Testis (tissue), 5 donors: ENCODE data around the gene STK33. TPM values are rescaled to one million over a fixed set of nuclear protein-coding genes. Genes with fewer than 3 reads are reported as not detected.
A peak's percentile ranks its signal among the peaks of the same experiment; 100 is the strongest.

Source experiments
- DNase-seq: peaks from one replicate; pipeline ENCODE4 v3.0.0-alpha.2; 2019
- H3K27ac ChIP-seq, 2 donors: fragments of 200-600 bp; sonication (generic); one replicate each; pipeline ENCODE4 v1.5.1; 2019
- H3K27me3 ChIP-seq: fragments of 200-600 bp; sonication (generic); one replicate; pipeline ENCODE4 v1.5.1; 2019
- H3K36me3 ChIP-seq: fragments of 200-600 bp; sonication (generic); one replicate; pipeline ENCODE4 v1.5.1; 2017; ENCODE audit warnings: low read depth; ENCODE audit errors: missing control alignments
- H3K4me1 ChIP-seq: fragments of 200-600 bp; sonication (generic); one replicate; pipeline ENCODE4 v1.5.1; 2019
- H3K4me3 ChIP-seq, 2 donors: fragments of 200-600 bp; sonication (generic); one replicate each; pipeline ENCODE4 v1.5.1; 2017 to 2019
- H3K9me3 ChIP-seq: fragments of 200-600 bp; sonication (generic); one replicate; pipeline ENCODE4 v1.5.1; 2017
- POLR2A ChIP-seq: fragments of 450-650 bp; IDR thresholded peaks from one replicate; pipeline ENCODE4 v1.6.1; 2017; ENCODE audit warnings: antibody characterized with exemption, mild to moderate bottlenecking, moderate library complexity
- WGBS, 2 donors: methylation state at CpG; one replicate each; pipeline ENCODE4 v1.1.5; 2018; 5-methylcytosine and 5-hydroxymethylcytosine counted together
- intact Hi-C: fragments of 100-400 bp; cut with DNase I; formaldehyde crosslinking; loops from one replicate; pipeline ENCODE4 v1.15.1; 2023; ENCODE audit warnings: low total_unique reads
- long read RNA-seq, 2 donors: transcript quantifications; one replicate each; lab custom pipeline, GENCODE V29; 2026
- polyA plus RNA-seq: library from polyadenylated mRNA; stranded (reverse); fragments of 350-450 nt; fragmentation: Illumina TruSeq; extraction: RNeasy Lipid Tissue Mini Kit (QIAGEN cat#74804); gene quantifications from one replicate; pipeline ENCODE4 v1.2.3, GENCODE V29; 2014; ENCODE audit warnings: low read depth, low replicate concordance; ENCODE audit not compliant: insufficient read depth
- total RNA-seq, 2 donors: library from RNA; depleted of rRNA; stranded (reverse); fragments of >200 nt; gene quantifications; one replicate each; pipeline ENCODE4 v1.2.3, GENCODE V29; 2016
- TF ChIP-seq, protein P1 (sequence below), 3 experiments: fragments of 450-650 bp in 2 of 3; fragments of 200-600 bp in 1 of 3; sonication (generic) in 1 of 3; IDR thresholded peaks; one replicate each; pipeline ENCODE4 v1.5.1; 2016 to 2019; ENCODE audit warnings: antibody characterized with exemption in 3 of 3, mild to moderate bottlenecking in 2 of 3, moderate library complexity in 1 of 3

STK33 gene
- total RNA-seq (10 to 100 TPM; 36.6 to 49.9 TPM), polyA plus RNA-seq (101 TPM)
- long read RNA-seq, donor 1: 0 reads
- long read RNA-seq, donor 2, full-length matches to known transcripts: 2 of 2 reads
- long read RNA-seq, donor 2, partial matches to known transcripts: 0 of 2 reads
- long read RNA-seq, donor 2, other reads (novel, unspliced or antisense): 0 of 2 reads

GRCh38 chr11:8593935-8594909 is at the start of gene STK33:
TSS of gene STK33 (minus strand) at chr11:8594228. CDS start at chr11:8474905, 119,323 bp downstream.
- H3K4me1 ChIP-seq: peaks cover 5% of the 10 kb centered on the region
- no peaks in the 10 kb centered on the region for H3K36me3 ChIP-seq
- intact Hi-C loops: no loop called here
- H3K27me3 ChIP-seq: no peaks in the 10 kb centered on the region
- H3K27ac ChIP-seq: peak within 1 kb of the TSS; percentile 42 to 71
- 4 to 13% methylated on average over 14 to 51 of the region's 55 CpGs for WGBS, 2 donors
- peak; percentile 87 for DNase-seq
- H3K4me3 ChIP-seq: peak within 1 kb of the TSS; percentile 72 to 86
- H3K9me3 ChIP-seq: no peaks in the 10 kb centered on the region
- no peak for TF ChIP-seq POLR2A
- TF ChIP-seq, protein P1, sequence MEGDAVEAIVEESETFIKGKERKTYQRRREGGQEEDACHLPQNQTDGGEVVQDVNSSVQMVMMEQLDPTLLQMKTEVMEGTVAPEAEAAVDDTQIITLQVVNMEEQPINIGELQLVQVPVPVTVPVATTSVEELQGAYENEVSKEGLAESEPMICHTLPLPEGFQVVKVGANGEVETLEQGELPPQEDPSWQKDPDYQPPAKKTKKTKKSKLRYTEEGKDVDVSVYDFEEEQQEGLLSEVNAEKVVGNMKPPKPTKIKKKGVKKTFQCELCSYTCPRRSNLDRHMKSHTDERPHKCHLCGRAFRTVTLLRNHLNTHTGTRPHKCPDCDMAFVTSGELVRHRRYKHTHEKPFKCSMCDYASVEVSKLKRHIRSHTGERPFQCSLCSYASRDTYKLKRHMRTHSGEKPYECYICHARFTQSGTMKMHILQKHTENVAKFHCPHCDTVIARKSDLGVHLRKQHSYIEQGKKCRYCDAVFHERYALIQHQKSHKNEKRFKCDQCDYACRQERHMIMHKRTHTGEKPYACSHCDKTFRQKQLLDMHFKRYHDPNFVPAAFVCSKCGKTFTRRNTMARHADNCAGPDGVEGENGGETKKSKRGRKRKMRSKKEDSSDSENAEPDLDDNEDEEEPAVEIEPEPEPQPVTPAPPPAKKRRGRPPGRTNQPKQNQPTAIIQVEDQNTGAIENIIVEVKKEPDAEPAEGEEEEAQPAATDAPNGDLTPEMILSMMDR (IDR thresholded peaks at IDR 0.05): no peak

DNA sequence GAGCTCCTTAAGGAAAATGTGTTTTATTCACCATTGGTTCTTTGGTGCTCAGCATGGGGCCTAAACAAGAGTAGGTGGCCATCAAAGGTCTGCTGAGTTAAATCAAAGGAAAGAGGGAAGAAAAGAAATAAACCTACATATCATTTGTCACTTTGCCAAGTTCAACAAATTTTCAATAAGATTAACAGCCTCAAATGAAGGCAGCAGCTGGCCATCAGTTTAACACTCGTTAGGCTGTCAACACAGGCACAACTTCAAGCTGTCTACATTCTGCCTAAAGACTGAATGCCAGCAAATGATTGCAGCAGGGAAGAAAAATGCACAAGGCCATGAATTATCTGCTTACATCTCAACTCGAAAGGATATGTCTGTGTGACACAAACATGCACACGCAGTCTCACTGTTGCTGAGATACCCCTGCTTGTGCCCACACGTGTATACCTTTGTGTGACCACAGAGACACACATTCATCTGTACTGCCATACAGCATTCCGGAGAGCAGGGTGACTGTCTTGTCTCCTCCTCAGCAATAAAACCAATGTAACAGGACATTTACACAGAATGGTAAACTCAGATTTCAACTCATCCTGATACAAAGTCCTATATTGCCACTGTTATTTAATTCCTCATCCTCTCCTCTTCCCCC is 48.3 kb upstream of the STK33 start:
- H3K4me1 ChIP-seq: no peaks in the 10 kb centered on the region
- no peak for TF ChIP-seq POLR2A
- TF ChIP-seq, protein P1 (IDR thresholded peaks at IDR 0.05): no peak
- WGBS, 2 donors: 73 to 77% methylated on average over 5 of the region's 5 CpGs
- no peaks in the 10 kb centered on the region for H3K9me3 ChIP-seq
- intact Hi-C loops: no loop called here
- H3K27ac ChIP-seq: no peak overlapping the region
- H3K4me3 ChIP-seq: no peak overlapping the region
- no peaks in the 10 kb centered on the region for H3K36me3 ChIP-seq
- DNase-seq: no peak
- H3K27me3 ChIP-seq: no peaks in the 10 kb centered on the region

GRCh38 chr11:8641332-8641731 is 47.3 kb upstream of the STK33 start:
- Histone ChIP-seq H3K4me3 (no peak overlapping the region), H3K9me3 (no peaks in the 10 kb centered on the region), H3K27ac (no peak overlapping the region), H3K4me1 (no peaks in the 10 kb centered on the region), H3K27me3 (no peaks in the 10 kb centered on the region), H3K36me3 (no peaks in the 10 kb centered on the region)
- no peak for DNase-seq
- intact Hi-C loops: no loop called here
- TF ChIP-seq, protein P1 (IDR thresholded peaks at IDR 0.05): no peak
- no peak for TF ChIP-seq POLR2A
- 92 to 97% methylated on average over 2 of the region's 2 CpGs for WGBS, 2 donors

GRCh38 chr11:8640267-8640906 is 46.4 kb upstream of the STK33 start:
- Histone ChIP-seq H3K4me1 (no peaks in the 10 kb centered on the region), H3K9me3 (no peaks in the 10 kb centered on the region), H3K27me3 (no peaks in the 10 kb centered on the region), H3K4me3 (no peak overlapping the region), H3K36me3 (no peaks in the 10 kb centered on the region), H3K27ac (no peak overlapping the region)
- WGBS, 2 donors: 65% methylated on average over 5 of the region's 5 CpGs
- DNase-seq: no peak
- intact Hi-C loops: no loop called here
- TF ChIP-seq POLR2A: no peak
- TF ChIP-seq, protein P1 (IDR thresholded peaks at IDR 0.05): no peak
